CD14-positive monocyte (primary cell): ENCODE measurements around the gene HDAC4. TPM values are rescaled to one million over a fixed set of nuclear protein-coding genes. Genes with fewer than 3 reads are reported as not detected.
A peak's percentile ranks its signal among the peaks of the same experiment; 100 is the strongest.

Source experiments
- DNase-seq, 3 donors: peaks; one replicate each; pipeline ENCODE4 v3.0.0-alpha.2; 2011 to 2022
- H2AFZ ChIP-seq: 2 replicates; pipeline ENCODE4 v1.6.0; 2012; ENCODE audit warnings: mild to moderate bottlenecking, low read depth, low read length, inconsistent platforms; ENCODE audit not compliant: insufficient read depth, poor library complexity, severe bottlenecking
- H3K27ac ChIP-seq, 2 donors: 1 replicate in 1 of 2; 2 replicates in 1 of 2; pipeline ENCODE4 v1.5.1; 2012 to 2013; ENCODE audit warnings: low read length in 2 of 2, control low read depth in 1 of 2, inconsistent platforms in 1 of 2, low read depth in 1 of 2, mild to moderate bottlenecking in 1 of 2
- H3K27me3 ChIP-seq, 2 donors: one replicate each; pipeline versions ENCODE4 v1.6.0 to v1.6.1; 2011 to 2013; ENCODE audit warnings: low read length in 2 of 2; ENCODE audit not compliant: control insufficient read depth in 2 of 2, insufficient read depth in 2 of 2
- H3K36me3 ChIP-seq, 2 donors: replicated peaks in 1 of 2; 1 replicate in 1 of 2; 2 replicates in 1 of 2; pipeline versions ENCODE4 v1.5.1 to v1.6.1; 2012 to 2013; ENCODE audit warnings: low read length in 2 of 2, control low read depth in 1 of 2, inconsistent platforms in 1 of 2, mild to moderate bottlenecking in 1 of 2; ENCODE audit not compliant: insufficient read depth in 2 of 2, control insufficient read depth in 1 of 2
- H3K4me1 ChIP-seq, 2 donors: 1 replicate in 1 of 2; 2 replicates in 1 of 2; pipeline versions ENCODE4 v1.5.1 to v1.6.1; 2012 to 2013; ENCODE audit warnings: low read length in 2 of 2, control low read depth in 1 of 2, inconsistent platforms in 1 of 2, mild to moderate bottlenecking in 1 of 2, moderate library complexity in 1 of 2; ENCODE audit not compliant: insufficient read depth in 2 of 2, control insufficient read depth in 1 of 2
- H3K4me2 ChIP-seq: replicated peaks from 2 replicates; pipeline ENCODE3; 2012; ENCODE audit warnings: low read length, moderate library complexity, mild to moderate bottlenecking; ENCODE audit not compliant: poor library complexity, severe bottlenecking; ENCODE audit errors: extremely low read depth
- H3K4me3 ChIP-seq, 3 experiments: fragments of 200-600 bp in 1 of 3; sonication (generic) in 1 of 3; replicated peaks in 1 of 3; 1 replicate in 2 of 3; 2 replicates in 1 of 3; pipeline ENCODE4 v1.5.1; 2011 to 2013; ENCODE audit warnings: low read length in 3 of 3, mild to moderate bottlenecking in 3 of 3, control low read depth in 2 of 3, low read depth in 2 of 3, inconsistent platforms in 1 of 3, moderate library complexity in 1 of 3
- H3K79me2 ChIP-seq: 2 replicates; pipeline ENCODE4 v1.6.0; 2012; ENCODE audit warnings: mild to moderate bottlenecking, control low read depth, inconsistent platforms, low read length, moderate library complexity; ENCODE audit not compliant: insufficient read depth
- H3K9ac ChIP-seq: 2 replicates; pipeline ENCODE4 v1.6.0; 2017; ENCODE audit warnings: low read length, mild to moderate bottlenecking; ENCODE audit not compliant: insufficient read depth, poor library complexity, severe bottlenecking
- H3K9me3 ChIP-seq, 2 donors: replicated peaks in 1 of 2; 1 replicate in 1 of 2; 2 replicates in 1 of 2; pipeline versions ENCODE4 v1.5.1 to v1.6.1; 2012 to 2013; ENCODE audit warnings: low read length in 2 of 2, control low read depth in 1 of 2; ENCODE audit not compliant: control insufficient read depth in 1 of 2, insufficient read depth in 1 of 2
- H4K20me1 ChIP-seq: 2 replicates; pipeline ENCODE4 v1.6.0; 2012; ENCODE audit warnings: mild to moderate bottlenecking, low read length, control low read depth, moderate library complexity; ENCODE audit not compliant: insufficient read depth
- H3K27ac Mint-ChIP-seq, 7 donors: one replicate each; pipeline ENCODE4 v1.8.0; 2020; ENCODE audit warnings: mild to moderate bottlenecking in 7 of 7, mixed read lengths in 7 of 7, moderate library complexity in 6 of 7, inconsistent platforms in 2 of 7
- H3K27me3 Mint-ChIP-seq, 3 donors: one replicate each; pipeline ENCODE4 v1.8.0; 2021 to 2022; ENCODE audit warnings: low read depth in 3 of 3, mild to moderate bottlenecking in 3 of 3, mixed read lengths in 3 of 3, moderate library complexity in 3 of 3, inconsistent platforms in 1 of 3
- H3K36me3 Mint-ChIP-seq, 2 donors: one replicate each; pipeline ENCODE4 v1.8.0; 2020; ENCODE audit warnings: mixed read lengths in 2 of 2, inconsistent platforms in 1 of 2, mild to moderate bottlenecking in 1 of 2
- H3K4me1 Mint-ChIP-seq: one replicate; pipeline ENCODE4 v1.8.0; 2020; ENCODE audit warnings: mild to moderate bottlenecking, mixed read lengths
- H3K4me3 Mint-ChIP-seq, 2 donors: one replicate each; pipeline ENCODE4 v1.8.0; 2020; ENCODE audit warnings: mild to moderate bottlenecking in 2 of 2, mixed read lengths in 2 of 2, moderate library complexity in 1 of 2
- H3K9me3 Mint-ChIP-seq, 7 donors: one replicate each; pipeline ENCODE4 v1.8.0; 2020 to 2022; ENCODE audit warnings: mixed read lengths in 7 of 7, mild to moderate bottlenecking in 6 of 7, moderate library complexity in 6 of 7, inconsistent platforms in 2 of 7
- CTCF ChIP-seq: fragments of 200-600 bp; IDR thresholded peaks from one replicate; pipeline ENCODE4 v1.8.0; 2022; ENCODE audit warnings: antibody characterized with exemption, mild to moderate bottlenecking
- WGBS: methylation state at CpG from one replicate; pipeline ENCODE4 v1.1.5; 2013; ENCODE audit warnings: missing lambda C conversion rate; ENCODE audit not compliant: insufficient coverage; 5-methylcytosine and 5-hydroxymethylcytosine counted together
- intact Hi-C, 2 donors: fragments of 100-400 bp; cut with micrococcal nuclease; formaldehyde crosslinking; loops; one replicate each; pipeline versions ENCODE4 v1.15.0 to v1.15.1; 2023
- polyA plus RNA-seq, 3 donors: library from polyadenylated mRNA; depleted of rRNA in 1 of 3; unstranded in 2 of 3; stranded (reverse) in 1 of 3; fragments of 300-500 nt in 2 of 3; fragments of >200 nt in 1 of 3; fragmentation: Illumina TruSeq in 2 of 3; gene quantifications; 1 replicate in 2 of 3; 2 replicates in 1 of 3; pipeline ENCODE4 v1.2.3, GENCODE V29; 2012 to 2021

HDAC4 gene
- polyA plus RNA-seq, 3 donors, result 3.3 to 23.0 (median 4.5) TPM

- 90% methylated on average over 20 of the region's 21 CpGs for WGBS
- peak overlapping the region; percentile 73 for H3K4me2 ChIP-seq
- H3K27me3 Mint-ChIP-seq, result no peaks in the 10 kb centered on the region
- H3K36me3 ChIP-seq, result peaks cover 0 to 2% of the 10 kb centered on the region in 2 donors
- H3K9ac ChIP-seq, result peak overlapping the region; percentile 30
- peak overlapping the region in 1 of 3 experiments; percentile 58 for H3K4me3 ChIP-seq
- no peak for DNase-seq
- H3K27me3 ChIP-seq, result no peaks in the 10 kb centered on the region
- H3K27ac Mint-ChIP-seq, result peak overlapping the region; percentile 92 to 96 (median 95)
- H3K9me3 Mint-ChIP-seq, result peaks cover 0 to 3% (median 0%) of the 10 kb centered on the region in 7 donors
- H3K4me3 Mint-ChIP-seq, result peak overlapping the region in 1 of 2 donors; percentile 15
- no peak for TF ChIP-seq CTCF
- H3K79me2 ChIP-seq, result peaks cover 96% of the 10 kb centered on the region
- no peaks in the 10 kb centered on the region for H4K20me1 ChIP-seq
- peaks cover 92% of the 10 kb centered on the region for H3K4me1 Mint-ChIP-seq
- no peaks in the 10 kb centered on the region for H3K9me3 ChIP-seq
- no peak overlapping the region for H2AFZ ChIP-seq
- peaks cover 97 to 98% of the 10 kb centered on the region in 2 donors for H3K4me1 ChIP-seq
- H3K27ac ChIP-seq, result peak overlapping the region; percentile 76 to 95
- H3K36me3 Mint-ChIP-seq, result peaks cover 25 to 46% of the 10 kb centered on the region in 2 donors
- intact Hi-C loops, result no loop called here
These were observed 140.1 kb downstream of the HDAC4 start for GRCh38 chr2:239260546-239261327.

- H3K4me1 Mint-ChIP-seq, result peaks cover 93% of the 10 kb centered on the region
- intact Hi-C loops, result loop anchor here in 1 of 2 donors (10.0 kb wide), 1 partner anchor 205 kb away; no protein-coding TSS in a partner anchor
- Histone ChIP-seq H3K27me3 (no peaks in the 10 kb centered on the region), H2AFZ (peak overlapping the region; percentile 46), H3K36me3 (peaks cover 0 to 2% of the 10 kb centered on the region in 2 donors), H4K20me1 (no peaks in the 10 kb centered on the region), H3K4me1 (peaks cover 96 to 98% of the 10 kb centered on the region in 2 donors), H3K9ac (peak overlapping the region; percentile 47), H3K9me3 (no peaks in the 10 kb centered on the region), H3K4me3 (peak overlapping the region in 1 of 3 experiments; percentile 58), H3K4me2 (peak overlapping the region; percentile 73), H3K27ac (peak overlapping the region; percentile 76 to 95), H3K79me2 (peaks cover 96% of the 10 kb centered on the region)
- 24% methylated on average over 5 of the region's 18 CpGs for WGBS
- H3K9me3 Mint-ChIP-seq, result peaks cover 0 to 3% (median 0%) of the 10 kb centered on the region in 7 donors
- H3K27ac Mint-ChIP-seq, result peak overlapping the region; percentile 92 to 96 (median 95)
- H3K4me3 Mint-ChIP-seq, result peak overlapping the region; percentile 66 to 81
- no peak for TF ChIP-seq CTCF
- H3K36me3 Mint-ChIP-seq, result peaks cover 25 to 46% of the 10 kb centered on the region in 2 donors
- DNase-seq, result peak; percentile 82 to 85 (median 85)
- H3K27me3 Mint-ChIP-seq, result no peaks in the 10 kb centered on the region
These were observed 141.1 kb downstream of the HDAC4 start for GRCh38 chr2:239259603-239260298.
